ENCODE data around the gene PTRHD1.

The PTRHD1 gene

DNA sequence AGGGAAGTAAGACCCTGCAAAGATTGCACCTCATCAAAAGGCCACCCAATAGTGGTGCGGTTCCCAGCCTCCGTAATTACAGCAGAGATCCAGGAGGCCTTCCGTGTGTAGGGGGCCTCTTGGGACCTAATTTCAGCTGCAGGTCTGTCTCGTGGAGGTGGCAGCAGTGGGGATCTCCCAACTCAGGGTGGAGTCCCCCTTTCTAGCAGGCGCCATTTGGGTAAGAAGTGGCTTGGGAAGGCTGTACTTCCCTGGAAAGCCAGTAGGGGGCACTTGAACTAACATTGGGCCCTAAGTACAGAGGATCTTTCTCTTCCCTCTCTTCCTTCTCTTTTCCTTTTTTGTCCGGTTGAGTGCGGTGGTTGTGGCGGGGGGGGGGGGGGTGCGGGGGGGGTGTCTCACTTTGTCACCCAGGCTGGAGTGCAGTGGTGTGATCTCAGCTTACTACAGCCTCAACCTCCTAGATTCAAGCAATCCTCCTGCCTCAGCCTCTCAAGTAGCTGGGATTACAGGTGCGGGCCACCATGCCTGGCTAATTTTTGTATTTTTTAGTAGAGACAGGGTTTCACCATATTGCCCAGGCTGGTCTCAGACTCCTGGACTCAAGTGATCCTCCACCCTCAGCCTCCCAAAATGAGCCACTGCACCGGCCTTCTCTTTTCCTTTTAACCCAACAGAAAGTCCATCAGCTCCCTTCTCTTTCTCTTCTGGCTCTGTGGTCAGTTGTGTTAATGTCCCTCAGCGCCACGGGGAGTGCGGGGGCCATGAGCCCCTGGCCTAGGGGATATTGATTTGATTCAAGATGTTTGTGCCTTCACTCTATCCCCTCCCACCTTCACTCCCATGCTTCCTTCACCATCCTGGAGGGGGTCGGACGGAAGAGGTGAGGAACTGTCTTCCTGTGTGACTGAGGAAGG is 32.0 kb upstream of the PTRHD1 start:
- H3K9me3 ChIP-seq (ENCODE audit: control extremely low read depth in 1 of 5, control insufficient read depth in 4 of 5, insufficient read depth in 2 of 5, low read depth in 1 of 5, low read length in 4 of 5) = no peaks in the 10 kb centered on the region
- peaks cover 0 to 6% (median under 1%) of the 10 kb centered on the region in 4 experiments for H3K4me1 ChIP-seq (ENCODE audit: control extremely low read depth in 1 of 4, control insufficient read depth in 4 of 4, insufficient read depth in 4 of 4, low read length in 3 of 4)
- no peaks in the 10 kb centered on the region for H3K27me3 ChIP-seq (replicated peaks in 2 of 5; ENCODE audit: control insufficient read depth in 4 of 5, insufficient read depth in 5 of 5, low read length in 4 of 5)
- CTCF ChIA-PET = interaction anchor here (0.6 to 8.6 kb wide), 9 partner anchors 10 to 416 kb away, joined by 3 to 92 read pairs (median 3); no protein-coding TSS in a partner anchor
- H3K4me3 ChIP-seq (ENCODE audit: control insufficient read depth in 1 of 7, extremely low read depth in 1 of 7, insufficient read depth in 4 of 7, low read depth in 2 of 7, low read length in 6 of 7) = no peak overlapping the region
- DNase-seq = peak; percentile 22 to 64 (median 49)
- peaks cover 9 to 65% (median 45%) of the 10 kb centered on the region in 4 experiments for H3K36me3 ChIP-seq (ENCODE audit: control insufficient read depth in 4 of 4, insufficient read depth in 4 of 4, low read length in 3 of 4)
- POLR2A ChIA-PET = no interaction called here
- 94% methylated on average over 6 of the region's 16 CpGs for WGBS (ENCODE audit: insufficient coverage)
- no peak overlapping the region for H3K27ac ChIP-seq (ENCODE audit: insufficient read depth in 1 of 2, low read depth in 1 of 2, low read length in 2 of 2, poor library complexity in 1 of 2, severe bottlenecking in 2 of 2)

DNA sequence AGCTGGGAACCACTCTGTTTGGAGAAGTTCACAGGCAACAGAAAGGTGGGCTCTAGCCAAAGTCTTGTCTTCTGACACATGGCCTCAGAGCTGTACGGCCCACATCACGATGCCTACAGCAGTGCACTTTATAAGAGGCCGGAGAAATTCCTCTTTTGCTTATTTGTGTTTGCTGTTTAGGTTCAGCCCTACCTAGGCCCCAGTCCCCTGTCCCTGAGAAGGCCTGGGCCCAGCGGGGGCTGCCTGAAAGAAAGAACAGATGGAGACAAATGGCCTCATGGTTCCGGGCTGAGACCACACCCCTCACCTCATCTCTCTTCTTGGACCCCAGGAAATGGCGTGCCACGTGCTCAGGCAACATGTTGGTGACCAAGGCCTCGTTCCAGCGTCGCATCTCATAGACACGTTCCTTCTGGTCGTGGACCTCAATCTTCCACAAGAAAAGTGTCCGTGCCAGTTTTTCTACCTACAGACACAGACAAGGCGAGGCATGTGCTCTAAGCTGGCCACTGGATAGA is 30.9 kb upstream of the PTRHD1 start:
- DNase-seq = no peak
- Histone ChIP-seq H3K27ac (ENCODE audit: insufficient read depth in 1 of 2, low read depth in 1 of 2, low read length in 2 of 2, poor library complexity in 1 of 2, severe bottlenecking in 2 of 2) (no peak overlapping the region), H3K36me3 (ENCODE audit: control insufficient read depth in 4 of 4, insufficient read depth in 4 of 4, low read length in 3 of 4) (peaks cover 9 to 76% (median 49%) of the 10 kb centered on the region in 4 experiments), H3K4me3 (ENCODE audit: control insufficient read depth in 1 of 7, extremely low read depth in 1 of 7, insufficient read depth in 4 of 7, low read depth in 2 of 7, low read length in 6 of 7) (no peak overlapping the region), H3K27me3 (replicated peaks in 2 of 5; ENCODE audit: control insufficient read depth in 4 of 5, insufficient read depth in 5 of 5, low read length in 4 of 5) (no peaks in the 10 kb centered on the region), H3K9me3 (ENCODE audit: control extremely low read depth in 1 of 5, control insufficient read depth in 4 of 5, insufficient read depth in 2 of 5, low read depth in 1 of 5, low read length in 4 of 5) (no peaks in the 10 kb centered on the region), H3K4me1 (ENCODE audit: control extremely low read depth in 1 of 4, control insufficient read depth in 4 of 4, insufficient read depth in 4 of 4, low read length in 3 of 4) (peaks cover 0 to 6% (median under 1%) of the 10 kb centered on the region in 4 experiments)
- ChIA-PET POLR2A (no interaction called here), CTCF (interaction anchor here (1.2 to 8.6 kb wide), 5 partner anchors 33 to 415 kb away, joined by 3 to 92 read pairs (median 3); no protein-coding TSS in a partner anchor)
- 97% methylated on average over 14 of the region's 14 CpGs for WGBS (ENCODE audit: insufficient coverage)

DNA sequence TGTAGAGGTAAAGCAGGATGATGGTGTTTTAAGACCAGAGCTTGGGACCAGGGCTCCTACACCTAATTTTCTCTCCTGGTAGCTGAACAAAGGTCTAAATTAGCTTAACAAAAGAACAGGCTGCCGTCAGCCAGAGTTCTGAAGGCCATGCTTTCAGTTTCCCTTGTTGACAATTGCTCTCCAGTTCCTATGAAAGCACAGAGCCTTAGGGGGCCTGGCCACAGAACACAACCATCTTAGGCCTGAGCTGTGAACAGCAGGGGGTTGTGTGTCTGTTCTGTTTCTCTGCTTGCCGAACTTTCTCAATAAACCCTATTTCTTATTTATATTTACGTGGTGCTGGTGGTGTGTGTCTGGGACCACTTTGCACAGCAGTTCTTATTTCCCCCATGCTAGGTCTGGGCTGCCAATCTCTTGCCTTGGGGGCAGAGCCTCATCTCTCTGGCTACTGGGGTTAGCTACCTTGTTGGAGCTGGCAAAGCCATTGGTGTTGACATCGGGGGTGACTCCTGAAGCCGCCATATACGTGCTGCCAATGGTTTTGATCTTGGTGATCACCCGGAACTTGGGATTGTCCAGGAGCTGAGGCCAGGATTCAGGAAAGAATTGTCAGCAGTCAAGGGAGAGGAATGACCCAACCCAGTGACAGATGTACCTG is 29.0 kb upstream of the PTRHD1 start:
- no peaks in the 10 kb centered on the region for H3K9me3 ChIP-seq (ENCODE audit: control extremely low read depth in 1 of 5, control insufficient read depth in 4 of 5, insufficient read depth in 2 of 5, low read depth in 1 of 5, low read length in 4 of 5)
- CTCF ChIA-PET = interaction anchor here (1.1 to 1.6 kb wide), 2 partner anchors 9 to 12 kb away, joined by 4 to 6 read pairs; no protein-coding TSS in a partner anchor
- H3K4me3 ChIP-seq (ENCODE audit: control insufficient read depth in 1 of 7, extremely low read depth in 1 of 7, insufficient read depth in 4 of 7, low read depth in 2 of 7, low read length in 6 of 7) = no peak overlapping the region
- 87% methylated on average over 4 of the region's 7 CpGs for WGBS (ENCODE audit: insufficient coverage)
- H3K4me1 ChIP-seq (ENCODE audit: control extremely low read depth in 1 of 4, control insufficient read depth in 4 of 4, insufficient read depth in 4 of 4, low read length in 3 of 4) = peaks cover 0 to 6% (median 4%) of the 10 kb centered on the region in 4 experiments
- H3K27me3 ChIP-seq (replicated peaks in 2 of 5; ENCODE audit: control insufficient read depth in 4 of 5, insufficient read depth in 5 of 5, low read length in 4 of 5) = no peaks in the 10 kb centered on the region
- no peak overlapping the region for H3K27ac ChIP-seq (ENCODE audit: insufficient read depth in 1 of 2, low read depth in 1 of 2, low read length in 2 of 2, poor library complexity in 1 of 2, severe bottlenecking in 2 of 2)
- no peak for DNase-seq
- POLR2A ChIA-PET = no interaction called here
- H3K36me3 ChIP-seq (ENCODE audit: control insufficient read depth in 4 of 4, insufficient read depth in 4 of 4, low read length in 3 of 4) = peaks cover 10 to 83% (median 52%) of the 10 kb centered on the region in 4 experiments

DNA sequence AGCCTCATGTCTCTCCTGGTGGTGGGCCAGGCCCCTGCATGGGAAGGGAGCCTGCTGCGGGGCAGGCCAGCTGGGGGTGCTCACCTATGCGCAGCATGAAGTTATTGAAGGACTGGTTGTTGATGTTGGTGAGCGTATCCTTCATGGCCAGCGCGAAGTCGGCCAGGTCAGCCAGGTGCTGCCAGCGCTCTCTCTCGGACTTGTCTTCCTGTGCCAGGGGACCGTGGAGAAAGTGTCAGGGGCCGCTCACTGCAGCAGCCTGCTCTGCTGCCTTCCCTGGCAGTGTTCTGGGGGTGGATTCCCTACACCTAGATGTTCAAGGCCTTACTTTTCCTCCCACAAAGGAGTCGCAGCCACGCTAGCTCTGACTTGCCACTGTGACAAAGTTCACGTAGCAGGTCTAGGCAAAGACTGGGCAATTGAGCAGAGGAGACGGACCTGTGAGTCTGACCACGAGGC is 28.3 kb upstream of the PTRHD1 start:
- DNase-seq = no peak
- Histone ChIP-seq H3K4me1 (ENCODE audit: control extremely low read depth in 1 of 4, control insufficient read depth in 4 of 4, insufficient read depth in 4 of 4, low read length in 3 of 4) (peaks cover 0 to 6% (median 4%) of the 10 kb centered on the region in 4 experiments), H3K9me3 (ENCODE audit: control extremely low read depth in 1 of 5, control insufficient read depth in 4 of 5, insufficient read depth in 2 of 5, low read depth in 1 of 5, low read length in 4 of 5) (no peaks in the 10 kb centered on the region), H3K27ac (ENCODE audit: insufficient read depth in 1 of 2, low read depth in 1 of 2, low read length in 2 of 2, poor library complexity in 1 of 2, severe bottlenecking in 2 of 2) (no peak overlapping the region), H3K4me3 (ENCODE audit: control insufficient read depth in 1 of 7, extremely low read depth in 1 of 7, insufficient read depth in 4 of 7, low read depth in 2 of 7, low read length in 6 of 7) (no peak overlapping the region), H3K36me3 (ENCODE audit: control insufficient read depth in 4 of 4, insufficient read depth in 4 of 4, low read length in 3 of 4) (peaks cover 17 to 88% (median 56%) of the 10 kb centered on the region in 4 experiments), H3K27me3 (replicated peaks in 2 of 5; ENCODE audit: control insufficient read depth in 4 of 5, insufficient read depth in 5 of 5, low read length in 4 of 5) (no peaks in the 10 kb centered on the region)
- WGBS (ENCODE audit: insufficient coverage) = 94% methylated on average over 13 of the region's 15 CpGs
- CTCF ChIA-PET = interaction anchor here (1.6 kb wide), 1 partner anchor 12 kb away, joined by 6 read pairs; no protein-coding TSS in a partner anchor
- POLR2A ChIA-PET = no interaction called here

DNA sequence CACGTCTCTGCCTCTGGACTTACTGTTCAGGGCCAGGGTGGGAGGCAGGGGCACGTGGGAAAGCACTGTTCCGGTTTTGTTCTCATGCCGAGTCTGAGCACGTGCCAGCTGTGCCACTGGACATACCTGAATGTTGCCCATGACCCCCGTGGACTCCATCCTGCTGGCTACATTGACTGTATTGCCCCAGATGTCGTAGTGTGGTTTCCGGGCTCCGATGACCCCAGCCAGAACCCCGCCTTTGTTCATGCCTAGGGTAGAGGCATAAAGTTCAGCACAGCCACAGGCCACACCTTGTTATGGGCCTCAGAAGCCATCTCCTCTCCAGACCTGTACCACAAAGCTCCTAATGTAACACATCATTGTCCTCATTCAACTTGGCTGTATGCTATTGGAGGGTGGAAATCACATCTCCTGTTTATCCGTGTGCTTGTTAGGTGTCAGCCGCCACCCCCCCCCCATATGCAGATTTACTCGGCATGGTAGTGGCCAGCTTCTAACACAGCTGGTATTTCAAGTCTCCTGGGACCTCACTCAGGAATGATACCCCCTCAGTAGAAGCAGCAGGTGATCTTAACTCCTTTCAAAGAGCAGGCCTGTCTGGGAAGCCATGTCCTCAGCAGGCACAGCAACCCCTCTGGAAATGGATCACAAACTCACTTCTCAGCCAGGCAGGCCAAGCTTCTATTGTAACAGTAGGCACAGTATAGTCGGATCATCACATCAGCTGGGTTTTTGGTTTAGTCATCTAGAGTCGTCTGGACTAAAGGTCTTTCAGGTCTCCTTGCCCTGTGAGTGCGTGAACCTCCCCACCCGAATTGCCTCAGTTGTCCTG is 27.6 kb upstream of the PTRHD1 start:
- Histone ChIP-seq H3K36me3 (ENCODE audit: control insufficient read depth in 4 of 4, insufficient read depth in 4 of 4, low read length in 3 of 4) (peaks cover 17 to 88% (median 57%) of the 10 kb centered on the region in 4 experiments), H3K27me3 (replicated peaks in 2 of 5; ENCODE audit: control insufficient read depth in 4 of 5, insufficient read depth in 5 of 5, low read length in 4 of 5) (no peaks in the 10 kb centered on the region), H3K4me1 (ENCODE audit: control extremely low read depth in 1 of 4, control insufficient read depth in 4 of 4, insufficient read depth in 4 of 4, low read length in 3 of 4) (peaks cover 0 to 4% (median 3%) of the 10 kb centered on the region in 4 experiments), H3K9me3 (ENCODE audit: control extremely low read depth in 1 of 5, control insufficient read depth in 4 of 5, insufficient read depth in 2 of 5, low read depth in 1 of 5, low read length in 4 of 5) (no peaks in the 10 kb centered on the region), H3K4me3 (ENCODE audit: control insufficient read depth in 1 of 7, extremely low read depth in 1 of 7, insufficient read depth in 4 of 7, low read depth in 2 of 7, low read length in 6 of 7) (no peak overlapping the region), H3K27ac (ENCODE audit: insufficient read depth in 1 of 2, low read depth in 1 of 2, low read length in 2 of 2, poor library complexity in 1 of 2, severe bottlenecking in 2 of 2) (no peak overlapping the region)
- WGBS (ENCODE audit: insufficient coverage) = 97% methylated on average over 16 of the region's 17 CpGs
- CTCF ChIA-PET = interaction anchor here (1.6 to 2.5 kb wide), 2 partner anchors 11 to 398 kb away, joined by 6 read pairs; no protein-coding TSS in a partner anchor
- no peak for DNase-seq
- POLR2A ChIA-PET = no interaction called here

DNA sequence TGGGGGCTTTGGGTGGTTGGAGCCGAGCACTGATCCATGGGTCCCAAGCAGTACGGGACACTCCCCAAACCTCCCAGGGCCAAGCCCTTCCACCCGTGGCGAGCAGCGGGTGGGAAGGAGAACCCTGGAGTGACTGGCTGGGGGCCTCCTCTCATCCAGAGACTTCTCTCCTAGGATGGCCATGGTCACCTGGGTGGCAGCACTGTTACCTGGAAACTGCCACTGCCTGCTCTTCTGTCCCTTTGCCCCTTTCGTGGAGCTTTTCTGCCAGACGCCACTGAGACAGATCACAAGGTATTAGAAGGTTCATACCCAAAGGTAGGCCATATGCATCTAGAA is 27.0 kb upstream of the PTRHD1 start:
- POLR2A ChIA-PET = no interaction called here
- Histone ChIP-seq H3K27me3 (replicated peaks in 2 of 5; ENCODE audit: control insufficient read depth in 4 of 5, insufficient read depth in 5 of 5, low read length in 4 of 5) (no peaks in the 10 kb centered on the region), H3K36me3 (ENCODE audit: control insufficient read depth in 4 of 4, insufficient read depth in 4 of 4, low read length in 3 of 4) (peaks cover 17 to 90% (median 58%) of the 10 kb centered on the region in 4 experiments), H3K9me3 (ENCODE audit: control extremely low read depth in 1 of 5, control insufficient read depth in 4 of 5, insufficient read depth in 2 of 5, low read depth in 1 of 5, low read length in 4 of 5) (no peaks in the 10 kb centered on the region), H3K27ac (ENCODE audit: insufficient read depth in 1 of 2, low read depth in 1 of 2, low read length in 2 of 2, poor library complexity in 1 of 2, severe bottlenecking in 2 of 2) (no peak overlapping the region), H3K4me1 (ENCODE audit: control extremely low read depth in 1 of 4, control insufficient read depth in 4 of 4, insufficient read depth in 4 of 4, low read length in 3 of 4) (peaks cover 0 to 4% (median 3%) of the 10 kb centered on the region in 4 experiments), H3K4me3 (ENCODE audit: control insufficient read depth in 1 of 7, extremely low read depth in 1 of 7, insufficient read depth in 4 of 7, low read depth in 2 of 7, low read length in 6 of 7) (no peak overlapping the region)
- WGBS (ENCODE audit: insufficient coverage) = 93% methylated on average over 6 of the region's 7 CpGs
- CTCF ChIA-PET = interaction anchor here (1.8 to 2.6 kb wide), 3 partner anchors 8 to 398 kb away, joined by 5 to 17 read pairs (median 6); no protein-coding TSS in a partner anchor
- no peak for DNase-seq

Measured in common myeloid progenitor, CD34-positive (primary cell).